HL-60 (cell line): ENCODE results near the gene TNIK.

Experiments
- DNase-seq, 2 experiments: peaks; one replicate each; pipeline ENCODE4 v3.0.0-alpha.2; 2010 to 2020; ENCODE audit warnings: low read depth in 1 of 2, low spot score in 1 of 2
- H3K27ac ChIP-seq: fragments of 250-450 bp; sonication (Bioruptor Pico); replicated peaks from 2 replicates; pipeline ENCODE4 v1.5.1; 2020; ENCODE audit warnings: mild to moderate bottlenecking, moderate library complexity
- H3K27me3 ChIP-seq: fragments of 250-450 bp; sonication (Bioruptor Pico); 2 replicates; pipeline ENCODE4 v1.5.1; 2021; ENCODE audit warnings: mild to moderate bottlenecking, moderate library complexity; ENCODE audit not compliant: insufficient read depth, poor library complexity, severe bottlenecking
- H3K4me3 ChIP-seq: replicated peaks from 2 replicates; pipeline ENCODE4 v1.5.1; 2011; ENCODE audit warnings: mild to moderate bottlenecking, control low read depth, low read length; ENCODE audit not compliant: insufficient read depth
- GABPA ChIP-seq: IDR thresholded peaks from 2 replicates; pipeline ENCODE4 v1.6.1; 2012; ENCODE audit warnings: low read depth
- POLR2AphosphoS5 ChIP-seq: IDR thresholded peaks from 2 replicates; pipeline ENCODE4 v1.6.1; 2012; ENCODE audit warnings: low read depth
- SPI1 ChIP-seq: IDR thresholded peaks from 2 replicates; pipeline ENCODE4 v1.6.1; 2012; ENCODE audit warnings: low read depth, mild to moderate bottlenecking, borderline replicate concordance
- TF ChIP-seq, protein P1 (sequence below): IDR thresholded peaks from one replicate; pipeline ENCODE4 v1.5.1; 2011; ENCODE audit warnings: low read length, control low read depth, inconsistent platforms; ENCODE audit not compliant: insufficient read depth
- TF ChIP-seq, protein P2 (sequence below): IDR thresholded peaks from 2 replicates; pipeline ENCODE4 v1.6.1; 2012; ENCODE audit warnings: low read depth; ENCODE audit not compliant: insufficient replicate concordance

TNIK gene

DNA sequence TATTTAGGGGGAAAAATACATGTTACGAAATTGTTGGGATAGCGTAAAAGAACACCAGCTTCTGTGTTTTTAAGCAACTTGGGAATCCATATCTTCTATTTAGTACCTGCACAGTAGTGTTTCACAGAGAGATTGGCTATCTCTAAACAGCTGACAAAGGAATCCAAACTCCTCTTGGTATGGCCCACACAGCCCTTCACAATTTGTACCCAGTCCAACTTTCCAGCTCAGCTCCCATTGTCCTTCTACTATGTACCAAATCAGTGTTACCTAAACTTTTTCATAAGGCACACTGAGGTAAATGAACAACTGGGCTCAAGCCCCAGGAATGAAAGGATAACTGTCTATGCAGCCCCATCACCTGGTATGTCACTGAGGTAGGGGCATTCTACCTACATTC is 61.9 kb downstream of the TNIK start:
- TF ChIP-seq, protein P1, sequence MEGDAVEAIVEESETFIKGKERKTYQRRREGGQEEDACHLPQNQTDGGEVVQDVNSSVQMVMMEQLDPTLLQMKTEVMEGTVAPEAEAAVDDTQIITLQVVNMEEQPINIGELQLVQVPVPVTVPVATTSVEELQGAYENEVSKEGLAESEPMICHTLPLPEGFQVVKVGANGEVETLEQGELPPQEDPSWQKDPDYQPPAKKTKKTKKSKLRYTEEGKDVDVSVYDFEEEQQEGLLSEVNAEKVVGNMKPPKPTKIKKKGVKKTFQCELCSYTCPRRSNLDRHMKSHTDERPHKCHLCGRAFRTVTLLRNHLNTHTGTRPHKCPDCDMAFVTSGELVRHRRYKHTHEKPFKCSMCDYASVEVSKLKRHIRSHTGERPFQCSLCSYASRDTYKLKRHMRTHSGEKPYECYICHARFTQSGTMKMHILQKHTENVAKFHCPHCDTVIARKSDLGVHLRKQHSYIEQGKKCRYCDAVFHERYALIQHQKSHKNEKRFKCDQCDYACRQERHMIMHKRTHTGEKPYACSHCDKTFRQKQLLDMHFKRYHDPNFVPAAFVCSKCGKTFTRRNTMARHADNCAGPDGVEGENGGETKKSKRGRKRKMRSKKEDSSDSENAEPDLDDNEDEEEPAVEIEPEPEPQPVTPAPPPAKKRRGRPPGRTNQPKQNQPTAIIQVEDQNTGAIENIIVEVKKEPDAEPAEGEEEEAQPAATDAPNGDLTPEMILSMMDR, result no peak
- TF ChIP-seq SPI1, result no peak
- TF ChIP-seq POLR2AphosphoS5, result no peak
- TF ChIP-seq, protein P2, sequence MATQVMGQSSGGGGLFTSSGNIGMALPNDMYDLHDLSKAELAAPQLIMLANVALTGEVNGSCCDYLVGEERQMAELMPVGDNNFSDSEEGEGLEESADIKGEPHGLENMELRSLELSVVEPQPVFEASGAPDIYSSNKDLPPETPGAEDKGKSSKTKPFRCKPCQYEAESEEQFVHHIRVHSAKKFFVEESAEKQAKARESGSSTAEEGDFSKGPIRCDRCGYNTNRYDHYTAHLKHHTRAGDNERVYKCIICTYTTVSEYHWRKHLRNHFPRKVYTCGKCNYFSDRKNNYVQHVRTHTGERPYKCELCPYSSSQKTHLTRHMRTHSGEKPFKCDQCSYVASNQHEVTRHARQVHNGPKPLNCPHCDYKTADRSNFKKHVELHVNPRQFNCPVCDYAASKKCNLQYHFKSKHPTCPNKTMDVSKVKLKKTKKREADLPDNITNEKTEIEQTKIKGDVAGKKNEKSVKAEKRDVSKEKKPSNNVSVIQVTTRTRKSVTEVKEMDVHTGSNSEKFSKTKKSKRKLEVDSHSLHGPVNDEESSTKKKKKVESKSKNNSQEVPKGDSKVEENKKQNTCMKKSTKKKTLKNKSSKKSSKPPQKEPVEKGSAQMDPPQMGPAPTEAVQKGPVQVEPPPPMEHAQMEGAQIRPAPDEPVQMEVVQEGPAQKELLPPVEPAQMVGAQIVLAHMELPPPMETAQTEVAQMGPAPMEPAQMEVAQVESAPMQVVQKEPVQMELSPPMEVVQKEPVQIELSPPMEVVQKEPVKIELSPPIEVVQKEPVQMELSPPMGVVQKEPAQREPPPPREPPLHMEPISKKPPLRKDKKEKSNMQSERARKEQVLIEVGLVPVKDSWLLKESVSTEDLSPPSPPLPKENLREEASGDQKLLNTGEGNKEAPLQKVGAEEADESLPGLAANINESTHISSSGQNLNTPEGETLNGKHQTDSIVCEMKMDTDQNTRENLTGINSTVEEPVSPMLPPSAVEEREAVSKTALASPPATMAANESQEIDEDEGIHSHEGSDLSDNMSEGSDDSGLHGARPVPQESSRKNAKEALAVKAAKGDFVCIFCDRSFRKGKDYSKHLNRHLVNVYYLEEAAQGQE, result no peak
- TF ChIP-seq GABPA, result no peak
- Histone ChIP-seq H3K27ac (no peak overlapping the region), H3K27me3 (peaks cover 3% of the 10 kb centered on the region), H3K4me3 (no peak overlapping the region)
- DNase-seq, result no peak

DNA sequence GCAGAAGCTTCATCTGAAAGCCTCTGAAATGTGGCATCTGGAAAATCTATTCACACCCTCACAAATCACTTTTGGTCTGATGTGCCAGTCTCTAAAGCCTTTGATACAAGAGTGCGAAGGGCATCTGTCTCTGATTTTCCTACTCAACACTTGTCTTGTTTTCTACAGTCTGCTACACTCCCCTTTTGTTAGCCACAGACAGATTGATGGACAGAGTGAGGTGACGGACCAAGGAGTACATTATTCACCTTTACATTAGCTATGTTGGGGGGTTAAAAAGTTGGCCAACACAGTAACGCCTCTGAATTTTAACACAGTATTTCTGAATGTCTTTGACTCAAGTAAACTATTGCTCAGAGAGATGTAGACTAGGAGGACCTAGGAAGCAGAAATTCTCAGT is 63.1 kb downstream of the TNIK start:
- no peak overlapping the region for H3K4me3 ChIP-seq
- DNase-seq, result no peak
- peaks cover 3% of the 10 kb centered on the region for H3K27me3 ChIP-seq
- H3K27ac ChIP-seq, result no peak overlapping the region
- TF ChIP-seq GABPA, result no peak
- TF ChIP-seq, protein P1, result no peak
- TF ChIP-seq, protein P2, result no peak
- no peak for TF ChIP-seq SPI1
- no peak for TF ChIP-seq POLR2AphosphoS5

DNA sequence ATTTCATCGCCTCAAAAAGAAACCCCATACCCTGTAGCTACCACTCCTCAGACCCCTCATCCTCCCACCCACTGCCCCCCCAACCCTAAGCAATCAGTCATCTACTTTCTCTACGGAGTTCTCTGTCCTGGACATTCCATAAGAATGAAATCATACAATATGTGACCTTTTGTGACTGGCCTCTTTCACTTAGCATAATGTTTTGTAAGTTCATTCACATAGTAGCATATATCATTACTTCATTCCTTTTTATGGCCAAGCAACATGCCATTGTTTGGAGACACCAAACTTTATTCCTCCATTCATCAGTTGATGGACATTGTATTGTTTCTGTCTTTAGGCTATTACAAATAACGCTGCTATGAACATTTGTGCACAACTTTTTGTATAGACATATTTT is 64.2 kb downstream of the TNIK start:
- H3K27ac ChIP-seq, result no peak overlapping the region
- no peak for TF ChIP-seq GABPA
- TF ChIP-seq SPI1, result no peak
- TF ChIP-seq, protein P2, result no peak
- TF ChIP-seq POLR2AphosphoS5, result no peak
- TF ChIP-seq, protein P1, result no peak
- H3K27me3 ChIP-seq, result peaks cover 3% of the 10 kb centered on the region
- no peak overlapping the region for H3K4me3 ChIP-seq
- DNase-seq, result no peak
